Keratinocyte (primary cell): ENCODE data around the gene WDR4.
"Not testable (repeated sequence)": the region's sequence is repeated elsewhere in the genome, so short reads cannot be mapped to it uniquely, and the experiment has no call there.

Experiments used
- EZH2 ChIP-seq: IDR thresholded peaks from one replicate; pipeline ENCODE4 v1.6.1; 2012; ENCODE audit warnings: inconsistent platforms, mild to moderate bottlenecking, low read length, moderate library complexity
- TF ChIP-seq, protein P1 (sequence below), 3 experiments: IDR thresholded peaks in 1 of 3; conservative IDR thresholded peaks in 1 of 3; optimal IDR thresholded peaks in 1 of 3; 2 replicates in 2 of 3; 3 replicates in 1 of 3; pipeline versions ENCODE3 to v1.5.1; 2011; ENCODE audit warnings: low read length in 3 of 3, mild to moderate bottlenecking in 3 of 3, moderate library complexity in 2 of 3, control low read depth in 1 of 3, inconsistent platforms in 1 of 3; ENCODE audit not compliant: insufficient read depth in 2 of 3; ENCODE audit errors: extremely low read depth in 1 of 3

DNA sequence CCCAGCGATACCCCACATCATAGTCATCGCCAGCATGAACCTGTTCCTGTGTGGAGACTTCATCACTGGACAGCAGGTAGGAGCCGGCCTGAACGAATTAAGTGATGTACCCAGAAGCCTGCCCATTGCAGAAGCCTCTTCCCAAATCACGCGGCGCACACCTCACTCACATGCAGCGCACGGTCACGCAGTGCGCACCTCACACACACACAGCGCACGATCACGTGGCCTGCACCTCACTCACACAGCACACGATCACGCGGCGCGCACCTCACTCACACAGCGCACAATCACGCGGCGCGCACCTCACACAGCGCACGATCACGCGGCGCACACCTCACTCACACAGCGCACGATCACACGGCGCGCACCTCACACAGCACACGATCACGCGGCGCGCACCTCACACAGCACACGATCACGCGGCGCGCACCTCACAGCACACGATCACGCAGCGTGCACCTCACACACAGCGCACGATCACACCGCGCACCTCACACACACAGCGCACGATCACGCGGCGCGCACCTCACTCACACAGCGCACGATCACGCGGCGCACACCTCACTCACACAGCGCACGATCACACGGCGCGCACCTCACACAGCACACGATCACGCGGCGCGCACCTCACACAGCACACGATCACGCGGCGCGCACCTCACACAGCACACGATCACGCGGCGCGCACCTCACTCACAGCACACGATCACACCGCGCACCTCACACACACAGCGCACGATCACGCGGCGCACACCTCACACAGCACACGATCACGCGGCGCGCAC, 31.0 kb downstream of the WDR4 start:
- TF ChIP-seq, protein P1, sequence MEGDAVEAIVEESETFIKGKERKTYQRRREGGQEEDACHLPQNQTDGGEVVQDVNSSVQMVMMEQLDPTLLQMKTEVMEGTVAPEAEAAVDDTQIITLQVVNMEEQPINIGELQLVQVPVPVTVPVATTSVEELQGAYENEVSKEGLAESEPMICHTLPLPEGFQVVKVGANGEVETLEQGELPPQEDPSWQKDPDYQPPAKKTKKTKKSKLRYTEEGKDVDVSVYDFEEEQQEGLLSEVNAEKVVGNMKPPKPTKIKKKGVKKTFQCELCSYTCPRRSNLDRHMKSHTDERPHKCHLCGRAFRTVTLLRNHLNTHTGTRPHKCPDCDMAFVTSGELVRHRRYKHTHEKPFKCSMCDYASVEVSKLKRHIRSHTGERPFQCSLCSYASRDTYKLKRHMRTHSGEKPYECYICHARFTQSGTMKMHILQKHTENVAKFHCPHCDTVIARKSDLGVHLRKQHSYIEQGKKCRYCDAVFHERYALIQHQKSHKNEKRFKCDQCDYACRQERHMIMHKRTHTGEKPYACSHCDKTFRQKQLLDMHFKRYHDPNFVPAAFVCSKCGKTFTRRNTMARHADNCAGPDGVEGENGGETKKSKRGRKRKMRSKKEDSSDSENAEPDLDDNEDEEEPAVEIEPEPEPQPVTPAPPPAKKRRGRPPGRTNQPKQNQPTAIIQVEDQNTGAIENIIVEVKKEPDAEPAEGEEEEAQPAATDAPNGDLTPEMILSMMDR (optimal IDR thresholded peaks at IDR 0.05 in 1 of 3, IDR thresholded peaks at IDR 0.05 in 1 of 3, conservative IDR thresholded peaks at IDR 0.05 in 1 of 3; ENCODE audit: extremely low read depth in 1 of 3, insufficient read depth in 2 of 3, low read length in 3 of 3) = not testable (repeated sequence)
- not testable (repeated sequence) for TF ChIP-seq EZH2
